ENCODE measurements around the gene ADAM22. TPM values are rescaled to one million over a fixed set of nuclear protein-coding genes. Genes with fewer than 3 reads are reported as not detected.

ADAM22 gene
- total and polyA plus RNA-seq, 3 donors from 2014 or later = 2.9 to 4.4 (median 4.4) TPM

- intact Hi-C loops (cut with DNase I; ENCODE audit: low total_unique reads) = no loop called here
- H3K4me3 ChIP-seq = no peak overlapping the region
- TF ChIP-seq CTCF (IDR thresholded peaks at IDR 0.05) (no peak), POLR2A (IDR thresholded peaks at IDR 0.05) (no peak)
- H3K4me1 ChIP-seq = no peaks in the 10 kb centered on the region
- no peaks in the 10 kb centered on the region for H3K27me3 ChIP-seq
- no peaks in the 10 kb centered on the region for H3K36me3 ChIP-seq (ENCODE audit: low read depth, missing control alignments)
- no peak for DNase-seq
- no peaks in the 10 kb centered on the region for H3K9me3 ChIP-seq
- H3K27ac ChIP-seq = no peak overlapping the region
Observed at GRCh38 chr7:88042157-88042556, 108.1 kb downstream of the ADAM22 start.

- DNase-seq = no peak
- no peak for TF ChIP-seq CTCF (IDR thresholded peaks at IDR 0.05)
- TF ChIP-seq POLR2A (IDR thresholded peaks at IDR 0.05) = no peak
- no peaks in the 10 kb centered on the region for H3K36me3 ChIP-seq (ENCODE audit: low read depth, missing control alignments)
- 91 to 100% methylated on average over 1 of the region's 1 CpG for WGBS, 2 donors
- intact Hi-C loops (cut with DNase I; ENCODE audit: low total_unique reads) = no loop called here
- H3K27ac ChIP-seq = no peak overlapping the region
- H3K27me3 ChIP-seq = no peaks in the 10 kb centered on the region
- H3K9me3 ChIP-seq = no peaks in the 10 kb centered on the region
- no peaks in the 10 kb centered on the region for H3K4me1 ChIP-seq
- no peak overlapping the region for H3K4me3 ChIP-seq
Observed at GRCh38 chr7:88042803-88043202, 108.8 kb downstream of the ADAM22 start.

DNA sequence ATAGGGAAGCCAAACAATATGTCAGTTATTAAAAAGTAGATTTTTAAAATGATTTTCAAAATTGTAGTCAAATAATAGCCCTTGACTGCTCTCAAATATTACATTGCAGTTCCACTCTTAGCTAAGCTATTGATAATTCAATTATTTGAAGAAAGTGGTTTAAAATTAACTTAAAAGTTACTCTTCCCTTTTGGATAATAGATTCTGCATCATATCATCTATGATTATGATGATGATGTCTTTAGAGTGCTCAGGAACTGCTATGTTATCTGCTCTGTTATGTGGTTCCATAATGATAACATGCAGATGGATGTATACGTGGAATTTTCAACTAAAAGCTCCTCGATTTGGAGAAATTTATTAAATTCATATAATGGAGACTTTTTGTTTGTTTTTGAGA, 110.0 kb downstream of the ADAM22 start:
- no peak overlapping the region for H3K4me3 ChIP-seq
- no peak for TF ChIP-seq CTCF (IDR thresholded peaks at IDR 0.05)
- no peak for TF ChIP-seq POLR2A (IDR thresholded peaks at IDR 0.05)
- no peaks in the 10 kb centered on the region for H3K4me1 ChIP-seq
- intact Hi-C loops (cut with DNase I; ENCODE audit: low total_unique reads) = no loop called here
- no peaks in the 10 kb centered on the region for H3K27me3 ChIP-seq
- no peaks in the 10 kb centered on the region for H3K36me3 ChIP-seq (ENCODE audit: low read depth, missing control alignments)
- DNase-seq = no peak
- no peaks in the 10 kb centered on the region for H3K9me3 ChIP-seq
- no peak overlapping the region for H3K27ac ChIP-seq
- 92 to 94% methylated on average over 2 of the region's 2 CpGs for WGBS, 2 donors

GRCh38 chr7:88046839-88047573, 113.0 kb downstream of the ADAM22 start:
- 75 to 94% methylated on average over 1 of the region's 1 CpG for WGBS, 2 donors
- intact Hi-C loops (cut with DNase I; ENCODE audit: low total_unique reads) = no loop called here
- no peak for TF ChIP-seq POLR2A (IDR thresholded peaks at IDR 0.05)
- TF ChIP-seq CTCF (IDR thresholded peaks at IDR 0.05) = no peak
- H3K9me3 ChIP-seq = no peaks in the 10 kb centered on the region
- H3K27me3 ChIP-seq = no peaks in the 10 kb centered on the region
- H3K4me3 ChIP-seq = no peak overlapping the region
- H3K27ac ChIP-seq = no peak overlapping the region
- no peaks in the 10 kb centered on the region for H3K36me3 ChIP-seq (ENCODE audit: low read depth, missing control alignments)
- DNase-seq = no peak
- H3K4me1 ChIP-seq = no peaks in the 10 kb centered on the region

DNA sequence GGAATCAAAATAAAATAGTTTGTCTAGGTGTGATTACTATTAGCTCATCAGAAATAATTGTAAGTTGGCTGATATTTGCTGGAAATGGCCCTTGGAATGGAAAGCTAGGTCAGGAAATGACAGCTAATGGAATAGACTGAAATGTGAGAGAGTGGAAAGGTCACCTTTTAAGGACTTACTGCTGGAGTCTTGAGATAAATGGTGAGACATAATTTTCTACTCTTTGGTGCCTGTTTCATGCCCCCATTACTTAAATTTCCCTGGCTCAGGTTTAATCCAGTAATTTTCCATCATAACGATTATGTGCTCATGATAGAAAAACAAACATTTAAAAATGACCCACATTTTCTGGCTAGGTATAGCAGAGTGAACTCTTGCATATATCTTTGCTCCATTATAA, 123.6 kb downstream of the ADAM22 start:
- Histone ChIP-seq H3K4me3 (no peak overlapping the region), H3K27me3 (no peaks in the 10 kb centered on the region), H3K36me3 (ENCODE audit: low read depth, missing control alignments) (no peaks in the 10 kb centered on the region), H3K9me3 (no peaks in the 10 kb centered on the region), H3K4me1 (no peaks in the 10 kb centered on the region), H3K27ac (no peak overlapping the region)
- TF ChIP-seq POLR2A (IDR thresholded peaks at IDR 0.05) = no peak
- no peak for TF ChIP-seq CTCF (IDR thresholded peaks at IDR 0.05)
- intact Hi-C loops (cut with DNase I; ENCODE audit: low total_unique reads) = no loop called here
- WGBS, 2 donors = 55 to 64% methylated on average over 1 of the region's 1 CpG
- no peak for DNase-seq
